Endodermal cell (in vitro differentiated cells): ENCODE measurements around the gene ARAF. TPM values are rescaled to one million over a fixed set of nuclear protein-coding genes. Genes with fewer than 3 reads are reported as not detected.
"Not testable (repeated sequence)": the region's sequence is repeated elsewhere in the genome, so short reads cannot be mapped to it uniquely, and the experiment has no call there.

ENCODE experiments used
- DNase-seq: peaks from one replicate; pipeline ENCODE4 v3.0.0-alpha.2; 2017
- H3K27ac ChIP-seq: 2 replicates; pipeline ENCODE4 v1.5.1; 2013; ENCODE audit warnings: mild to moderate bottlenecking, low read depth, low read length, moderate library complexity
- H3K27me3 ChIP-seq: 2 replicates; pipeline ENCODE4 v1.6.1; 2013; ENCODE audit warnings: mild to moderate bottlenecking, low read length, moderate library complexity; ENCODE audit not compliant: insufficient read depth, control insufficient read depth, poor library complexity, severe bottlenecking
- H3K36me3 ChIP-seq: 2 replicates; pipeline ENCODE4 v1.7.0; 2013; ENCODE audit warnings: mild to moderate bottlenecking, low read length, moderate library complexity; ENCODE audit not compliant: control insufficient read depth, insufficient read depth
- H3K4me1 ChIP-seq: one replicate; pipeline ENCODE4 v1.7.0; 2013; ENCODE audit warnings: low read length; ENCODE audit not compliant: control insufficient read depth, insufficient read depth
- H3K4me3 ChIP-seq: 2 replicates; pipeline ENCODE4 v1.5.1; 2013; ENCODE audit warnings: mild to moderate bottlenecking, low read length, moderate library complexity
- H3K9ac ChIP-seq: 2 replicates; pipeline ENCODE4 v1.6.1; 2013; ENCODE audit warnings: mild to moderate bottlenecking, low read length, moderate library complexity; ENCODE audit not compliant: poor library complexity, severe bottlenecking; ENCODE audit errors: extremely low read depth
- H3K9me3 ChIP-seq: 2 replicates; pipeline ENCODE4 v1.6.1; 2013; ENCODE audit warnings: mild to moderate bottlenecking, low read length, moderate library complexity; ENCODE audit not compliant: control insufficient read depth
- H3K27ac Mint-ChIP-seq: 2 replicates; pipeline ENCODE4 v1.8.0; 2020; ENCODE audit warnings: mixed read lengths
- H3K27me3 Mint-ChIP-seq: 2 replicates; pipeline ENCODE4 v1.8.0; 2021; ENCODE audit warnings: mild to moderate bottlenecking, mixed read lengths; ENCODE audit not compliant: insufficient read depth
- H3K36me3 Mint-ChIP-seq: 2 replicates; pipeline ENCODE4 v1.8.0; 2020; ENCODE audit warnings: low read depth, mixed read lengths
- H3K4me1 Mint-ChIP-seq: 2 replicates; pipeline ENCODE4 v1.8.0; 2020; ENCODE audit warnings: mixed read lengths
- H3K4me3 Mint-ChIP-seq: 2 replicates; pipeline ENCODE4 v1.8.0; 2020; ENCODE audit warnings: mild to moderate bottlenecking, moderate library complexity, mixed read lengths
- H3K9me3 Mint-ChIP-seq: 2 replicates; pipeline ENCODE4 v1.8.0; 2020; ENCODE audit warnings: mild to moderate bottlenecking, mixed read lengths
- CTCF ChIP-seq: fragments of 200-600 bp; sonication (generic); conservative IDR thresholded peaks from 2 replicates; pipeline ENCODE4 v1.5.0; 2021; ENCODE audit warnings: antibody characterized with exemption, mild to moderate bottlenecking
- WGBS, 2 experiments: methylation state at CpG; one replicate each; pipeline versions ENCODE4 v1.1.5 to v1.1.7; 2013; ENCODE audit warnings: missing lambda C conversion rate in 2 of 2, mixed read lengths in 1 of 2; ENCODE audit not compliant: insufficient coverage in 1 of 2, insufficient read length in 1 of 2; 5-methylcytosine and 5-hydroxymethylcytosine counted together
- long read RNA-seq, 4 experiments: library from polyadenylated mRNA in 2 of 4; library from RNA in 1 of 4; library from capped mRNA in 1 of 4; stranded (forward) in 3 of 4; unstranded in 1 of 4; transcript quantifications; one replicate each; pipeline ENCODE4 v2.0.0, GENCODE V29; 2020 to 2021; ENCODE audit warnings: inconsistent platforms in 1 of 4
- polyA plus RNA-seq, 2 experiments: library from polyadenylated mRNA; stranded (reverse); fragments of 50-300 nt; gene quantifications; one replicate each; pipeline ENCODE4 v1.2.3, GENCODE V29; 2013
- total RNA-seq, 2 donors: library from RNA; stranded (reverse); fragmentation: NEBNext Ultra II Directional in 1 of 2; extraction: Animal tissue kit (Norgen Biotek cat#: 25700) in 1 of 2; gene quantifications; 2 replicates in 1 of 2; 3 replicates in 1 of 2; pipeline ENCODE4 v1.2.1, GENCODE V29; 2021

Gene ARAF
- 10 to 100 TPM; 47.7 to 48.7 TPM for total RNA-seq
- 45.6 TPM for polyA plus RNA-seq (2013, experiment 1 of 2)
- 36.8 TPM for polyA plus RNA-seq (2013, experiment 2 of 2)
- long read RNA-seq, experiment 1, partial matches to known transcripts, result 8 of 10 reads
- long read RNA-seq, experiment 1, other reads (novel, unspliced or antisense), result 1 of 10 reads
- long read RNA-seq, experiment 2, transcript ARAF-203 (16 exons, 2,458 nt), result major isoform, 63 of 79 reads
- long read RNA-seq, experiment 2, partial matches to known transcripts, result 5 of 79 reads
- long read RNA-seq, experiment 2, other reads (novel, unspliced or antisense), result 8 of 79 reads
- long read RNA-seq, experiment 3, transcript ARAF-203 (16 exons, 2,458 nt), result major isoform, 127 of 149 reads
- long read RNA-seq, experiment 3, partial matches to known transcripts, result 11 of 149 reads
- long read RNA-seq, experiment 3, other reads (novel, unspliced or antisense), result 9 of 149 reads
- long read RNA-seq, experiment 4, transcript ARAF-203 (16 exons, 2,458 nt), result major isoform, 6 of 25 reads
- long read RNA-seq, experiment 4, partial matches to known transcripts, result 1 of 25 reads
- long read RNA-seq, experiment 4, other reads (novel, unspliced or antisense), result 17 of 25 reads

- peak within 1 kb of the TSS; percentile 93 for H3K27ac Mint-ChIP-seq
- no peaks in the 10 kb centered on the region for H3K27me3 ChIP-seq
- DNase-seq, result peak; percentile 99
- peaks cover 54% of the 10 kb centered on the region for H3K9me3 Mint-ChIP-seq
- H3K4me3 Mint-ChIP-seq, result peak within 1 kb of the TSS; percentile 79
- no peaks in the 10 kb centered on the region for H3K4me1 ChIP-seq
- H3K27me3 Mint-ChIP-seq, result no peaks in the 10 kb centered on the region
- H3K4me3 ChIP-seq, result peak within 1 kb of the TSS; percentile 92
- peak within 1 kb of the TSS; percentile 68 for H3K9ac ChIP-seq
- TF ChIP-seq CTCF, result no peak
- H3K36me3 ChIP-seq, result peaks cover 26% of the 10 kb centered on the region
- H3K27ac ChIP-seq, result peak within 1 kb of the TSS; percentile 83
- peaks cover 18% of the 10 kb centered on the region for H3K36me3 Mint-ChIP-seq
- H3K4me1 Mint-ChIP-seq, result peaks cover 4% of the 10 kb centered on the region
- no peaks in the 10 kb centered on the region for H3K9me3 ChIP-seq
- 0% methylated on average over 12 to 59 of the region's 59 CpGs for WGBS, 2 experiments
Measured at GRCh38 chrX:47560934-47561658, at the start of gene ARAF. TSS of gene ARAF (plus strand) at chrX:47561205. CDS start at chrX:47562968, 1,763 bp downstream.

DNA sequence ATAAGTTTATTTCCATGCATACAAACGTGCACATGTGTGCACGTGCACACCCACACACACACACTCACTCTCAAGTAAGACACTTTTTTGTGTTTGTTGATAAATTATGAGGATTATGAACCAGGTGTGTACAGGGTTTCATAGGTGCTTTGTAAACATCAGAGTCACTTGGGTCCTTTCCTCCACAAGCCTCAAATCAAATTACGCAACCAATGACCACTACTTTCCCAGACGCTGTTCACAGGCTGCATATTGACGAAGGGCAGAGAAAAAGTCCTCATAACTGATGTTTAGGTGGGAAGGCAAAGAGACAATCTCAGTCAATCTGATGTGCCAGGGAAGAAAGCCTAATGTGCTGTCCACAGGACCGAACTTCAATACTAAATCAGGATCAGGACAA, 48.6 kb upstream of the ARAF start:
- H3K27me3 Mint-ChIP-seq, result peaks cover 11% of the 10 kb centered on the region
- H3K27ac Mint-ChIP-seq, result not testable (repeated sequence)

GRCh38 chrX:47513034-47513965, 47.7 kb upstream of the ARAF start:
- WGBS, 2 experiments, result 4 to 37% methylated on average over 2 to 32 of the region's 70 CpGs
- H3K9ac ChIP-seq, H3K4me1 Mint-ChIP-seq, H3K27ac ChIP-seq, H3K27me3 Mint-ChIP-seq, H3K27ac Mint-ChIP-seq, H3K27me3 ChIP-seq, H3K36me3 Mint-ChIP-seq, H3K9me3 ChIP-seq, H3K4me1 ChIP-seq, H3K36me3 ChIP-seq: not testable (repeated sequence)
- peaks cover 49% of the 10 kb centered on the region for H3K9me3 Mint-ChIP-seq
- peak overlapping the region; percentile 74 for H3K4me3 ChIP-seq
- peak; percentile 53 for DNase-seq
- peak overlapping the region; percentile 64 for H3K4me3 Mint-ChIP-seq

More for the DNA sequence above, 48.6 kb upstream of the ARAF start:
- H3K27ac ChIP-seq, H3K4me1 Mint-ChIP-seq, H3K4me3 ChIP-seq, H3K36me3 Mint-ChIP-seq, H3K9ac ChIP-seq, H3K4me1 ChIP-seq, H3K36me3 ChIP-seq, H3K27me3 ChIP-seq, DNase-seq, H3K9me3 ChIP-seq: not testable (repeated sequence)
- WGBS, 2 experiments, result 78 to 83% methylated on average over 1 to 3 of the region's 6 CpGs
- Mint-ChIP-seq H3K4me3 (peak overlapping the region; percentile 64), H3K9me3 (peaks cover 53% of the 10 kb centered on the region)
